ENCODE measurements around the gene PDCD11.
A peak's percentile ranks its signal among the peaks of the same experiment; 100 is the strongest.

Gene PDCD11

DNA sequence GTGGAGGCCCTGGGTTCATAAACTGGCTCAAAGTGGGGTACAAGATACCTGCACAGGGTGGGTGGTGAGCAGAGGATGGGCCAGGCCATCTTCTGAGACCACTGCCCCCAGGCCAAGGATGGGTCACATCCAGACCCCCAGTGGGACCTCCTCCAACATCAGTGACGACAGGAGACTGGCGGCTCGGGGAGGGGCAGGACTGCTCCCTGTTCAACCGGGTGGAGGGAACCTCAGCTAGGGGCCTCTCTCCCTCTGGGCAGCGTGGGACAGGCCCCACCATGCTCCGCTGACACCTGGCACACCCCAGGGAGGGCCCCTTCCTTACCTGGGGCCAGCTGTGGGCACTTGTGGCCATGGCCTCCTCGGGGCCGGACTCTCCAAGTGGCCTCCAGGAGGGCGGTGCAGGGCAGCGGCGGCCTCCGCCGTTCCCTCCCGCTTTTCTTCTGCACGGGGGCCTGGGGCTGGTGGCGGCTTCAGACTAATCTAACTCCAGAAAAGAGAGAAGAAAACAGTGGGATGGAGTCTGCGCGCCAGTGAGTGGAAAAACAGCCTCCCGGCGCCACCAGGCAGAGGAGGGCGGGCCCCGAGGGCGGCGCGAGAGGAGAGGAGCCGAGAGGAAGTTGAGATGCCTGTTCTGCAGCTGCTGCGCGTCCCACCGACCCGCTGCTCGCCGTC lies 55.5 kb downstream of the PDCD11 start, which contains the start of gene CALHM2:
CALHM2 (minus strand) TSS at position 540 of the 675 bp plus-strand sequence. CDS start 2,429 bp downstream, outside the sequence.
- Histone ChIP-seq H3K4ac (ENCODE audit: low read depth, low read length) (no peak within 1 kb of the TSS), H2AK5ac (ENCODE audit: low read length) (peak within 1 kb of the TSS; percentile 49), H2BK120ac (ENCODE audit: low read depth, low read length) (no peak within 1 kb of the TSS), H3K36me3 (ENCODE audit: control insufficient read depth, insufficient read depth, low read length) (peaks cover 6% of the 10 kb centered on the region), H3K23ac (ENCODE audit: low read length) (no peak within 1 kb of the TSS), H3K4me3 (ENCODE audit: low read length) (peak within 1 kb of the TSS; percentile 32), H3K79me1 (ENCODE audit: low read length) (no peaks in the 10 kb centered on the region), H3K79me2 (ENCODE audit: control insufficient read depth, insufficient read depth, low read length) (no peaks in the 10 kb centered on the region), H3K27ac (ENCODE audit: low read depth, low read length) (peak within 1 kb of the TSS; percentile 28), H3K9ac (ENCODE audit: low read length) (peak within 1 kb of the TSS; percentile 77), H2BK15ac (replicated peaks; ENCODE audit: low read depth) (no peak within 1 kb of the TSS), H3K56ac (ENCODE audit: low read length) (peak within 1 kb of the TSS; percentile 93), H4K5ac (ENCODE audit: low read length) (no peak within 1 kb of the TSS), H4K8ac (ENCODE audit: low read depth, low read length) (no peak within 1 kb of the TSS), H3K4me2 (ENCODE audit: low read length) (peak within 1 kb of the TSS; percentile 92), H2BK5ac (ENCODE audit: low read length) (no peak within 1 kb of the TSS), H3K27me3 (ENCODE audit: insufficient read depth, low read length, poor library complexity) (no peaks in the 10 kb centered on the region), H3K18ac (ENCODE audit: low read length) (peak within 1 kb of the TSS; percentile 24), H3K4me1 (ENCODE audit: control insufficient read depth, low read depth, low read length) (peaks cover 6% of the 10 kb centered on the region)
- no CpG with 5 or more reads among the region's 32 CpGs for WGBS (ENCODE audit: extremely low coverage, insufficient coverage, low lambda C conversion rate)
- DNase-seq, result peak; percentile 73

DNA sequence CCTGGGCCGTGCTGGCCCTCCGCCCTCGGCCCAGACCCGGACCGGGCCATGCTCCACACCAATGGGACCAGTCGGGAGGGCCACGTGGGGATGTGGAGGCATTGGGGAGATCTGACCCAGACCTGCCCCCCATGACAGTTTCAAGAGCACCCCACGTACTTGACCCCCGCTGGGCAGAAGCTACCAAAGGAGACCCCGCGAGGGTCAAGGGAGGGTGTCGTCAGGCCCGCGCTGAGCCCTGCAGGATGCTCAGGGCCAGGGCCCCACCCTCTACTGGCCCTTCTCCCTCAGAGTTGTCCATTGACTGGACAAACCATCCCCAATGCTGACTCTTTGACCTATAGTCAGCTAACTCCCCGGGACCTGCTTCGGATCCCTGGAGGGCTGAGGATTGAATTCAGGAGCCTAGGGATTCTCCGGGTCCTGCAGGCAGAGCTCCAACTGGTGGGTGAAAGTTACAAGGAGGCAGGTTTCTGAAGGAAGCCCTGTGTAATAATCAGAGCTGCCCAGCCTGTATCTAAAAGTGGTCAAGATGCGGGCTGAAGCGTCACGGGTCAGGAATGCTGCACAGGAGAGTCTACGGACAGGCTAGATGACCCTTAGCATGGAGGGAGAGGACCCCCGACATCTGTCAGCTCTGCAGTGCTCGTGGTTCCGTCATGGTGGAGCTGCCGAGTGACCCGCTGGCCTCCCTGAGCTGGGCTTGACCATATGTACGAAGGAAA lies 56.2 kb downstream of the PDCD11 start:
- Histone ChIP-seq H2AK5ac (ENCODE audit: low read length) (no peak overlapping the region), H3K79me1 (ENCODE audit: low read length) (no peaks in the 10 kb centered on the region), H3K36me3 (ENCODE audit: control insufficient read depth, insufficient read depth, low read length) (peaks cover 2% of the 10 kb centered on the region), H3K9ac (ENCODE audit: low read length) (peak overlapping the region; percentile 77), H3K4me2 (ENCODE audit: low read length) (peak overlapping the region; percentile 92), H3K18ac (ENCODE audit: low read length) (no peak overlapping the region), H3K4ac (ENCODE audit: low read depth, low read length) (no peak overlapping the region), H3K56ac (ENCODE audit: low read length) (peak overlapping the region; percentile 93), H3K27ac (ENCODE audit: low read depth, low read length) (no peak overlapping the region), H3K79me2 (ENCODE audit: control insufficient read depth, insufficient read depth, low read length) (no peaks in the 10 kb centered on the region), H3K23ac (ENCODE audit: low read length) (no peak overlapping the region), H3K27me3 (ENCODE audit: insufficient read depth, low read length, poor library complexity) (no peaks in the 10 kb centered on the region), H4K8ac (ENCODE audit: low read depth, low read length) (no peak overlapping the region), H2BK5ac (ENCODE audit: low read length) (no peak overlapping the region), H3K4me1 (ENCODE audit: control insufficient read depth, low read depth, low read length) (peaks cover 6% of the 10 kb centered on the region), H2BK15ac (replicated peaks; ENCODE audit: low read depth) (no peak overlapping the region), H3K4me3 (ENCODE audit: low read length) (no peak overlapping the region), H4K5ac (ENCODE audit: low read length) (no peak overlapping the region), H2BK120ac (ENCODE audit: low read depth, low read length) (no peak overlapping the region)
- no CpG with 5 or more reads among the region's 27 CpGs for whole genome bisulfite sequencing (ENCODE audit: extremely low coverage, insufficient coverage, low lambda C conversion rate)
- DNase-seq, result no peak

DNA sequence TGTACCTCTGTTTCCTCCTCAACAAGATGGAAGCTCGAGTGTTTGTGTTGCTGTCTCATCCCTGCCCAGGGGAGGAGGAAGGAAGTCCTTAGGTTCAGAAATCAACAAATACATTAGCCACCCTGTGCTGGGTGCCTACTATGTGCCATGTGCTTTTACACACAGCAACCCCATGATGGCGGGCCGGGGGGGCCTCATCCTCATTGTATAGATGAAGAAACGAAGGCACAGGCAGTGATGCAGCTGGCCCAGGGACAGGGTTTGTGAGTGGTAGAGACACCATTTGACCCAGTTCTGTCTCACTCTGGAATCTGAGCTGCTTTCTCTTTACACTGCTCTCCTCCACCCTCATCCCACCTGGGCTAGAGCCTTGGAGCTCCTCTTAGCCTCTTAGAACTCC lies 57.6 kb downstream of the PDCD11 start:
- no peak overlapping the region for H2BK15ac ChIP-seq (replicated peaks; ENCODE audit: low read depth)
- no peak overlapping the region for H3K4ac ChIP-seq (ENCODE audit: low read depth, low read length)
- H3K4me1 ChIP-seq (ENCODE audit: control insufficient read depth, low read depth, low read length), result peaks cover 6% of the 10 kb centered on the region
- no CpG with 5 or more reads among the region's 4 CpGs for WGBS (ENCODE audit: extremely low coverage, insufficient coverage, low lambda C conversion rate)
- H3K79me1 ChIP-seq (ENCODE audit: low read length), result no peaks in the 10 kb centered on the region
- no peak overlapping the region for H2AK5ac ChIP-seq (ENCODE audit: low read length)
- no peak overlapping the region for H3K27ac ChIP-seq (ENCODE audit: low read depth, low read length)
- no peak overlapping the region for H3K9ac ChIP-seq (ENCODE audit: low read length)
- no peak overlapping the region for H2BK120ac ChIP-seq (ENCODE audit: low read depth, low read length)
- H4K5ac ChIP-seq (ENCODE audit: low read length), result no peak overlapping the region
- no peaks in the 10 kb centered on the region for H3K79me2 ChIP-seq (ENCODE audit: control insufficient read depth, insufficient read depth, low read length)
- no peak for DNase-seq
- H3K18ac ChIP-seq (ENCODE audit: low read length), result no peak overlapping the region
- no peak overlapping the region for H3K4me3 ChIP-seq (ENCODE audit: low read length)
- no peak overlapping the region for H3K4me2 ChIP-seq (ENCODE audit: low read length)
- H3K56ac ChIP-seq (ENCODE audit: low read length), result no peak overlapping the region
- H4K8ac ChIP-seq (ENCODE audit: low read depth, low read length), result no peak overlapping the region
- no peak overlapping the region for H2BK5ac ChIP-seq (ENCODE audit: low read length)
- H3K27me3 ChIP-seq (ENCODE audit: insufficient read depth, low read length, poor library complexity), result no peaks in the 10 kb centered on the region
- H3K23ac ChIP-seq (ENCODE audit: low read length), result no peak overlapping the region
- H3K36me3 ChIP-seq (ENCODE audit: control insufficient read depth, insufficient read depth, low read length), result no peaks in the 10 kb centered on the region

DNA sequence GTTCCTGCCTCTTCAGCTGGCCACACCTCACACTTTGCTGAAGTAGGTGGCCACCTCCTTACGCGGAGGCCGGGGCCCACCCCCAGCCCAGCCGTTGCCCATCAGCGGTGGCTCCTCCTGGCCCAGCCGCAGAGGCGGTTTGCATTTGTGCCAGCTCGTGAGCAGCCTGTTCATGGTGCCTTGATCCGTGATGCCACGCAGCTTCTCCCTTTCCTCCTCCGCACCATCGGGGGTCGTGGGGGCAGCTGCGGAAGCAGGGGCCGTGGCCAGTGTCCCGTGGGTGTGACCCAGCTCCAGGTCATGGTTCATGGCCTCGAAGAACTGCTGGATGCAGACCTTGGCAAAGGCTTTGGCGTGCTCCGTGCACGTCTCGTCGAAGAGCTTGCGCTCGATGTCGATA lies 58.8 kb downstream of the PDCD11 start:
- H4K8ac ChIP-seq (ENCODE audit: low read depth, low read length), result no peak overlapping the region
- H2BK120ac ChIP-seq (ENCODE audit: low read depth, low read length), result no peak overlapping the region
- no peak overlapping the region for H3K18ac ChIP-seq (ENCODE audit: low read length)
- no peak overlapping the region for H3K9ac ChIP-seq (ENCODE audit: low read length)
- no peak overlapping the region for H4K5ac ChIP-seq (ENCODE audit: low read length)
- no peak overlapping the region for H3K27ac ChIP-seq (ENCODE audit: low read depth, low read length)
- H2AK5ac ChIP-seq (ENCODE audit: low read length), result no peak overlapping the region
- H3K36me3 ChIP-seq (ENCODE audit: control insufficient read depth, insufficient read depth, low read length), result no peaks in the 10 kb centered on the region
- no peak overlapping the region for H3K4ac ChIP-seq (ENCODE audit: low read depth, low read length)
- no peak overlapping the region for H2BK5ac ChIP-seq (ENCODE audit: low read length)
- H3K4me3 ChIP-seq (ENCODE audit: low read length), result no peak overlapping the region
- H3K79me2 ChIP-seq (ENCODE audit: control insufficient read depth, insufficient read depth, low read length), result no peaks in the 10 kb centered on the region
- no peak overlapping the region for H3K4me2 ChIP-seq (ENCODE audit: low read length)
- H3K27me3 ChIP-seq (ENCODE audit: insufficient read depth, low read length, poor library complexity), result no peaks in the 10 kb centered on the region
- H3K79me1 ChIP-seq (ENCODE audit: low read length), result no peaks in the 10 kb centered on the region
- H2BK15ac ChIP-seq (replicated peaks; ENCODE audit: low read depth), result no peak overlapping the region
- DNase-seq, result no peak
- peaks cover 6% of the 10 kb centered on the region for H3K4me1 ChIP-seq (ENCODE audit: control insufficient read depth, low read depth, low read length)
- no peak overlapping the region for H3K56ac ChIP-seq (ENCODE audit: low read length)
- WGBS (ENCODE audit: extremely low coverage, insufficient coverage, low lambda C conversion rate), result no CpG with 5 or more reads among the region's 25 CpGs
- H3K23ac ChIP-seq (ENCODE audit: low read length), result peak overlapping the region; percentile 81

DNA sequence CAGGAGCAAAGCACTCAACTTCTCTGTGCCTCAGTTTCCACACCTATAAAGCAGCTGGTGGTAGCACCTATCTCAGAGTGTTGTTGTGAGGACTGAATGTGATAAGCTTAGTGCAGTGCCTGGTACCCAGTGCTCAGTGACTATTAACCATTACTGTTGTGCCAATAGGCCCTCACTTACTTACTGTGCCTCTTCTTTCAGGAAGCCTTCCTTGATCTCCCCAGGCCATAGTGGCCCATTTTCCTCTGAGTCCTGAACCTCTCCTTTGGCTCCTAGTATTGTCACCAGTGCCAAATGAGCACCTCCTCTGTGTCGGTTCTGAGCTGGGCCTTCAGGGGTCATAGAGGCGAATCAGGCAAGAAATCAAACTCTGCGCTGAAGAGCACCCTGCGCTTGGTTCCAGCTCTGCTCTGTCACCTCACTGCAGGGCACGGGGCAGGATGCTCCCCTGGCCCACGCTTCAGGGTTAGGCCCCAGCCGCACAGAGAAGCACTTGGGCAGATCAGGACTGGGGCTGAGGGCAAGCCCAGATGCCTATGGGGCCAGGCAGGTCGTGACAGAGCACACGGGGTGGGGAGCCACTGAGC lies 59.7 kb downstream of the PDCD11 start:
- WGBS (ENCODE audit: extremely low coverage, insufficient coverage, low lambda C conversion rate), result no CpG with 5 or more reads among the region's 9 CpGs
- no peak overlapping the region for H4K8ac ChIP-seq (ENCODE audit: low read depth, low read length)
- no peaks in the 10 kb centered on the region for H3K79me2 ChIP-seq (ENCODE audit: control insufficient read depth, insufficient read depth, low read length)

More for the DNA sequence above, 59.7 kb downstream of the PDCD11 start:
- no peak for DNase-seq
- Histone ChIP-seq H3K4ac (ENCODE audit: low read depth, low read length) (no peak overlapping the region), H3K56ac (ENCODE audit: low read length) (no peak overlapping the region), H3K18ac (ENCODE audit: low read length) (no peak overlapping the region), H2BK120ac (ENCODE audit: low read depth, low read length) (no peak overlapping the region), H3K23ac (ENCODE audit: low read length) (no peak overlapping the region), H3K4me1 (ENCODE audit: control insufficient read depth, low read depth, low read length) (peaks cover 3% of the 10 kb centered on the region), H2BK5ac (ENCODE audit: low read length) (no peak overlapping the region), H3K4me2 (ENCODE audit: low read length) (no peak overlapping the region), H2BK15ac (replicated peaks; ENCODE audit: low read depth) (no peak overlapping the region), H3K27ac (ENCODE audit: low read depth, low read length) (no peak overlapping the region), H3K79me1 (ENCODE audit: low read length) (no peaks in the 10 kb centered on the region), H2AK5ac (ENCODE audit: low read length) (no peak overlapping the region), H4K5ac (ENCODE audit: low read length) (no peak overlapping the region), H3K9ac (ENCODE audit: low read length) (no peak overlapping the region), H3K27me3 (ENCODE audit: insufficient read depth, low read length, poor library complexity) (no peaks in the 10 kb centered on the region), H3K4me3 (ENCODE audit: low read length) (no peak overlapping the region), H3K36me3 (ENCODE audit: control insufficient read depth, insufficient read depth, low read length) (no peaks in the 10 kb centered on the region)

Data from mesendoderm (in vitro differentiated cells).